ENCODE measurements around the gene TTC17.
A peak's percentile ranks its signal among the peaks of the same experiment; 100 is the strongest.
"Not testable (repeated sequence)": the region's sequence is repeated elsewhere in the genome, so short reads cannot be mapped to it uniquely, and the experiment has no call there.

The TTC17 gene

GRCh38 chr11:43382614-43383013 is 23.9 kb downstream of the TTC17 start:
- no peak for DNase-seq

- no peak for DNase-seq
These were observed 25.7 kb downstream of the TTC17 start for GRCh38 chr11:43384393-43384792.

DNA sequence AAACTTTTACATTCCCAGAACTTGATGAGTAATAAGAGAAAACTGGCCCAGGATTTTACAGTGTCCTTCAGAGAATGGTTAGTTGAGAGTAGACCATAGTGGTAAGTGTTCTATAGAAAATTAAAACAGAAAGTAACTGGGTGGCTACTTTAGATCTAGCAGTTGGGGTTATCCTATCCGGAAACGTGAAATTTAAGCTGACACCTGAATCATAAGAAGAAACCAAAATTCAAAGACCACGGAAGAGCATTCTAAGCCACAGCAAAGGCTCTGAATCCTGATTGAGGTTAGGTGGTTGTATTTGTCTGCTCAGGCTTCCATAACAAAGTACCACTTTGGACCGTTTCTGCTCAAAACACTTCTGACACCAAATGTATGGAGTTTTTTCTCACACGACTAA is 34.0 kb downstream of the TTC17 start:
- no peak for DNase-seq

DNA sequence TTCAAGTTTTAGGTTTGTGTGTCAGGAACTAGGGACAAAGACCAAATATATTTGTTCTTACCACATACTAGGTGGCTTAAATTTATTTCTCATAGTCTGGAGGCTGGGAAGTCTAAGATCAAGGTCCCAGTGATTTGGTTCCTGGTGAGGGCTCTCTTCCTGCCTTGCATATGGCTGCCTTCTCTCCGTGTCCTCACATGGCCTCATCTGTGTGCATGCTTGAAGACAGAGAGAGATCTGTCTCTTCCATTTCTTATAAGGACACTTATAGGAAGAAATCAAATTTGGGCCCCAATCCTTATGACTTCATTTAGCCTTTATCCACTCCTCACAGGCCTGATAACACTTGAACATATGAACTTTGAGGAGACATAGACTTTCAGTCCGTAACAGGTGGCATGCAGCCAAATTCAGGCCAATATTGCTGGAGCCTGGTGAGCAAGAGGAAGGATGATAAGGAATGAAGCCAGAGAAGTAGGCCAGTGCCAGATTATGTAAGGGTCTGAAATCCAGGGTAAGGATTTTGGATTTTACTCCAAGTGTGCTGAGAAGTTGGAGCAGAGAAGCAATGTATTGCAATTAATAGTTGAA is 35.1 kb downstream of the TTC17 start:
- no peak for DNase-seq

GRCh38 chr11:43396617-43397016 is 37.9 kb downstream of the TTC17 start:
- no peak for DNase-seq

DNA sequence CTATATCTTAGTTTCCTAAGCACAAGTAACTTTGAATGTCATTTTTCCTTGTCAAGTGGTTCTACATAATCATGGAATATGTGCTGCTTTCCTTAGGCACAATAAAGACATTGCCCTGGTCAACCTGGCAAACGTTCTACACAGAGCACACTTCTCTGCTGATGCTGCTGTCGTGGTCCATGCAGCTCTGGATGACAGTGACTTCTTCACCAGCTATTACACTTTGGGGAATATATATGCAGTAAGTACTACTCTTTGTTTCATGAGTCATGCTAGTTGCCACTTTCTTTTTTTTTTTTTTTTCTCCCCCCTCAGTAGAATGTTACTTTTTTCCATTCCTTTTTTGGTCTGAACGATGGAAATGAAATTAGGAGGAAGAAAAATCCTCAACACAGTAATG is 38.5 kb downstream of the TTC17 start:
- DNase-seq = no peak

- no peak for DNase-seq
These were observed 41.4 kb downstream of the TTC17 start for GRCh38 chr11:43399983-43400630.

GRCh38 chr11:43401252-43401651 is 42.5 kb downstream of the TTC17 start:
- DNase-seq = no peak

- not testable (repeated sequence) for DNase-seq
These were observed 43.1 kb downstream of the TTC17 start for GRCh38 chr11:43401811-43402210.

DNA sequence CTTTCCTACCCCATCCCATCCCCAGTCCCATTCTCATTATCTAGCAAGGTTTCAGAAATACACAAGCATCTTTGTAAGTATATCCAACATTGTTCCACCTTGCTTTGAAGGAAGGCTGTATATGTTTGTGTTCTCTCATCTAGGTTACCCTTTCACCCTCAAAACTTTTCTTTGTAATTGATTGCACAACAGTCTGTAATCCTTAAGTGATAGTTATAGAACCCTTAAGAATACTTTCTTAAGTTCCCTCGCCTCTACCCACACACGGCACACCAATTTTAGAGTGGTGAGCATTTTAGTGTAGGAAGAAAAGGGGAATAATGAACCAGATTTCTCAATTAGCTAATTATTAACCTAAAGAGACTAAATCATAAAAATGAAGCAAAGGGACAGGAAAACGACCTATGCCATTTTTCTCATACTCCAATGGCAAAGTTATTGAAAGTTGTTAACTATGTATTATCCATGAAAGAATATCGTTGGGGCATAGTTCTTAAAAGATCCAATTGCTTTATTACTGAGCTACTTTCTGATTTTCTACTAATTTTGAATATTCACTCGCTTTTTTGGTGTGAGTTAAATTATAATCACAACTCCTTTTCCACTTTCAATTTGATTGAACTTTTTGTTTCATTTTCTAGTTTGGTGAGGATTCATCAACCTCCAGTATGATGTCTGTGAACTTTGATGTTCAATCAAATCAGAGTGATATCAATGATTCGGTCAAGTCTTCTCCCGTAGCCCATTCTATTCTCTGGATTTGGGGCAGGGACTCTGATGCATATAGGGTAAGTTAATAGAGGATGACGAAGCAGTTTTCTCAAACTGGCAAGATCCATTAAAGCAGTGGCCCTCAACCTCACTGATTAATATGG is 44.9 kb downstream of the TTC17 start:
- DNase-seq = no peak

GRCh38 chr11:43404406-43404805 is 45.7 kb downstream of the TTC17 start:
- DNase-seq = no peak

GRCh38 chr11:43404836-43405479 is 46.2 kb downstream of the TTC17 start:
- no peak for DNase-seq

DNA sequence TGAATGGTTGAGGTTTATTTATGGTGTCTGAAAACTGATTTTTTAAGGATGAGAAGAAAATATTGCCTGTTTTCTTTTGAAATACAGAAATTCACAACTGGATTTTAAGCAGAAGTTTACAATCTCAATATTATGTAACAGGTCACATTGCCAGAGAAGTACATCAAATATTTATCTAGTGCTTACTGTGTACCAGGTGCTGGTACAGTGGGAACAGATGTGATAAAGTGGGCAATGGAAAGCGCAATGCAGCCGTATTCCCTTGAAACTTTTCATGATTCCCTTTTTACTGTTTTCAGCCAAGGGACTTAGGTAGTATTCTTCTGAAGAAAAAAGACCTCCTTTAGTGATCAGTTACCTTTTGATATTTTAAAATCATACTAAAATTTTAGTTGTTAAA is 49.6 kb downstream of the TTC17 start:
- no peak for DNase-seq

GRCh38 chr11:43410394-43410793 is 51.7 kb downstream of the TTC17 start:
- DNase-seq = no peak

GRCh38 chr11:43418197-43418596 is 59.5 kb downstream of the TTC17 start:
- DNase-seq = no peak

DNA sequence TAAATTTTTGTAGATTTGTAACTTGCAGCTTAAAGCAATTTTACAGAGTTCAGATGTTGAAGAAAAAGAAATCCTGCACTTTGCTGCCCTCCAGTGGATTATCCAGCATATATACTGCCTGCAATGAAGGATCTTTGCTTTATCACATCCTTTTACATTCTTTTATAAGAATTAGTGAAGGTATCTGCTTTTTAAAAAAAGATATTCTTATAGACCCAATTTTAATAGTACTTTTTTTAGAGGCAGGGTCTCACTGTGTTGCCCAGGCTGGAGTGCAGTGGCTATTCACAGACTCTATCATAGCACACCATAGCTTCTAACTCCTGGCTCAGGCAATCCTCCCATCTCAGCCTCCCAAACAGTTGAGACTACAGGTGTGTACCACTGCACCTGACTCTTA is 60.7 kb downstream of the TTC17 start:
- peak; percentile 1 for DNase-seq

- DNase-seq = no peak
These were observed 69.3 kb downstream of the TTC17 start for GRCh38 chr11:43427971-43428370.

- not testable (repeated sequence) for DNase-seq
These were observed 72.2 kb downstream of the TTC17 start for GRCh38 chr11:43430916-43431315.

GRCh38 chr11:43434893-43435292 is 76.2 kb downstream of the TTC17 start:
- no peak for DNase-seq

DNA sequence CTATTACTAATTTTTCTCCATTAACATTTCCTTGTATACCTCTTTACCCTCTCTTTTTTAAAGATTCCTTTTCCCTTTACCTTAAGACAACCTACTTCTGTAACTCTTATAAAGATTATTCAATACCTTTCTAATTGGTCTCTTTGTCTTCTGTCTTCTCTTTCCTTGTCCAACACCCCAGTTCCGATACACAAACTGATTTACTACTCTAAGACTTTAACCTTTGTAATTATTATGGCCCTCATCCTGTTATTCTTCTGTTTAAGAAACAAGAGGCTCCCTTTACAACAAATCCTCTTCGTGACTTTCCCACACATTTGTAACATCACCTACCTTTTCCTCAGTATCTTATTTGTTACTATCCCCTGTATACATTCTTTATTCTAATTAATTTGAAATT is 81.8 kb downstream of the TTC17 start:
- no peak for DNase-seq

DNA sequence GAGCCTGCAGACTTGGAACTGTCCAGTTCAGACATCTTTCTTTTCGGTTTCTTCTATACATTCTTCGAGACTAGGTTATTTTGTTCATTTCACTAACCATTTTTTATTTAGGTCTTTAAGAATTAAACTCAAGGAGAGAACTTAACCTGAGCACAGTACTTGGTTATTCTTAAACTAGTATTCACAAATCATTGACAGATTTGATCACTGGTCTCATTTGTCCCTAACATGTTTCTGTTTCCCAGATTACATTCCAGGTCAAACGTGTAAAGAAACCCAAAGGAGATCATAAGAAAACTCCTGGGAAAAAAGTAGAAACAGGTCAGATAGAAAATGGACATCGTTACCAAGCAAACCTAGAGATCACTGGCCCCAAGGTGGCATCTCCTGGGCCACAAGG is 85.1 kb downstream of the TTC17 start:
- no peak for DNase-seq

DNA sequence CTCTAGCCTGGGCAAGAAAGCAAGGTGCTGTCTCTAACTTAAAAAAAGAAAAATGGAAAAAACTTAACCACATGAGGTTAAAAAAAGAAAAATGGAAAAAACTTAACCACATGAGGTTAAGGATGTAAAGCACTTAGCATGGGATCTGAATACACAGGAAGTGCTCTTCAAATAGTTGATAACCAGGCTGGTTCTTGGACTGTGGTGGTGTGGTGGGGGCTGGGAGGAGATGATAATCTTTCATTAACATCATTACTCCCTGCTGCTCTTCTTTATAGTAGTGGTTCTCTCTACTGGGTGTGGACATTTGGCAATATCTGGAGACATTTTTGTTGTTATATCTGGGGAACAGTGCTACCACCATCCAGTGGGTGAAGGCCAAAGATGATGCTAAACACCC is 88.4 kb downstream of the TTC17 start:
- no peak for DNase-seq

- no peak for DNase-seq
These were observed 99.8 kb downstream of the TTC17 start for GRCh38 chr11:43458486-43458885.

DNA sequence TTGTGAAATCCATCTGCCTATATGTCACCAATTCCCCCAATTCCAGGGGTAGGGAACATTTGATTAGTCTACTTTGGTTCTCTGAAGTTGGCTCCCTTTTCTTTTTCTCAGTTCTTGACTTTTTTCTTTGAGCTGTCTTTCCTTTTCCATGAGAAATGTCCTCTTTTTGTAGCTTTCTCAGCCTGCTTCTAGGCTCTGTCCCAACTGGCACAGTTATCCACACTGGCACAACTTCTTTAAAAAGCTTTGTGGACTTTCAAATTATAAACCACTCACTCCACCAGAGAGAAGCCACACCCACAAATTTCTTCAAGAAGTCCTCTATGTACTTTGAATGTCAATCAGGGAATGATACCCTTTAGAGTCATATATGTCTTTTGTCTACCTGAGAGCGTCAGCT is 100.5 kb downstream of the TTC17 start:
- no peak for DNase-seq
